ENCODE results near the gene SPNS3.

Gene SPNS3

DNA sequence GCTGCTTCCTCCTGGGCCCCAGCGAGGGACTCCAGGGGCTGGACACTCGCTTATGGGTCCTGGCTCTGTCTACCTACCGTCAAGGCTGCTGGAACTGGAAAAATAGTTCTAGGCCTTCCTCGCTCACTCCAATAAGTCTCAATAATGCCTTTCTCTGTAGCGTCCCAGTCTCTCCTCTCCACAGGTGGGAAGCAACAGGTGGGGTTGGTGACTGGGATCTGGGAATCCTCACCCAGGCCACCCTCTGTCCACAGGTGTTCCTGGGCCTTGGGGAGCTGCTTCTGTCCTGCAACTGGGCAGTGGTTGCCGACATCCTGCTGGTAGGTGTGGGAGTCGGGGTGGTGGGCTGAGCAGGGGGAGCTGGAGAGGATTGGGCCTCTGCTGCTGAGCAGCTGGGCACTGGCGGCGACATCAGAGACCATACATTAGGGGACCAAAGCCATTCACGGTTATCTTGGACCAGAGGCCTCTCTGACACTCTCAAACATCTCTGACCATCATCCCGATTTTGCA is 44.6 kb downstream of the SPNS3 start:
- no peak for DNase-seq (ENCODE audit: low spot score)
- TF ChIP-seq, protein P1, sequence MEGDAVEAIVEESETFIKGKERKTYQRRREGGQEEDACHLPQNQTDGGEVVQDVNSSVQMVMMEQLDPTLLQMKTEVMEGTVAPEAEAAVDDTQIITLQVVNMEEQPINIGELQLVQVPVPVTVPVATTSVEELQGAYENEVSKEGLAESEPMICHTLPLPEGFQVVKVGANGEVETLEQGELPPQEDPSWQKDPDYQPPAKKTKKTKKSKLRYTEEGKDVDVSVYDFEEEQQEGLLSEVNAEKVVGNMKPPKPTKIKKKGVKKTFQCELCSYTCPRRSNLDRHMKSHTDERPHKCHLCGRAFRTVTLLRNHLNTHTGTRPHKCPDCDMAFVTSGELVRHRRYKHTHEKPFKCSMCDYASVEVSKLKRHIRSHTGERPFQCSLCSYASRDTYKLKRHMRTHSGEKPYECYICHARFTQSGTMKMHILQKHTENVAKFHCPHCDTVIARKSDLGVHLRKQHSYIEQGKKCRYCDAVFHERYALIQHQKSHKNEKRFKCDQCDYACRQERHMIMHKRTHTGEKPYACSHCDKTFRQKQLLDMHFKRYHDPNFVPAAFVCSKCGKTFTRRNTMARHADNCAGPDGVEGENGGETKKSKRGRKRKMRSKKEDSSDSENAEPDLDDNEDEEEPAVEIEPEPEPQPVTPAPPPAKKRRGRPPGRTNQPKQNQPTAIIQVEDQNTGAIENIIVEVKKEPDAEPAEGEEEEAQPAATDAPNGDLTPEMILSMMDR (IDR thresholded peaks at IDR 0.05; ENCODE audit: extremely low read depth, missing control alignments), result no peak

DNA sequence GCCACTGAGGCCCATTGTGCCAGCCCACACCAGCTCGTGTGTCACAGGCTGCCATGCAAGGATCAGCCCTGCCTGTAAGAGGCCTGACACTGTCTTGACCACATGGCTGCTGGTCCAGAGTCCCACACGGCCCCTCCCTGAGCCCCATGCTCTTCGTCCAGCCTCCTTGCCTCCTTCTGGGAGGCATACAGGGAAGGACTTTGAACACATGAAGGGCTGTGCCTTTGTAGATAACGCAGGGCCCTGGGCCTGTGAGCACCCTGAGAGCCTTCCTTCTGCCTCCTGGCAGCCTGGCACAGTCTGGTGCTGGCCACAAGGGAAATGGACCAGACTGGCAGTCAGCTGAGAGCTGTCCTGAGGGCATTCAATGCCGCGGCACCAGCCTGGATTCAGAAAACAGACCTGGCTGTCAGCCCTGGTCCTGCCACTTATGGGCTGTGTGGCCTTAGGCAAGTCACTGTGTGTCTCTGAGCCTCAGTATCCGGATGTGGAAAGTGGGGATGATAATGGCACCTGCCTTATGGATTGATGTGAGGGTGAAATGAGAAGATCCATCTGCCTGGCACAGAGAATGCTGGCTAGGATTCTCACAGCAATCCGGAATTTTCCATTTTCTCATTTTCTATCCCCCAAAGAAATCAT is 45.7 kb downstream of the SPNS3 start:
- no peak for DNase-seq (ENCODE audit: low spot score)
- TF ChIP-seq, protein P1 (IDR thresholded peaks at IDR 0.05; ENCODE audit: extremely low read depth, missing control alignments), result no peak

DNA sequence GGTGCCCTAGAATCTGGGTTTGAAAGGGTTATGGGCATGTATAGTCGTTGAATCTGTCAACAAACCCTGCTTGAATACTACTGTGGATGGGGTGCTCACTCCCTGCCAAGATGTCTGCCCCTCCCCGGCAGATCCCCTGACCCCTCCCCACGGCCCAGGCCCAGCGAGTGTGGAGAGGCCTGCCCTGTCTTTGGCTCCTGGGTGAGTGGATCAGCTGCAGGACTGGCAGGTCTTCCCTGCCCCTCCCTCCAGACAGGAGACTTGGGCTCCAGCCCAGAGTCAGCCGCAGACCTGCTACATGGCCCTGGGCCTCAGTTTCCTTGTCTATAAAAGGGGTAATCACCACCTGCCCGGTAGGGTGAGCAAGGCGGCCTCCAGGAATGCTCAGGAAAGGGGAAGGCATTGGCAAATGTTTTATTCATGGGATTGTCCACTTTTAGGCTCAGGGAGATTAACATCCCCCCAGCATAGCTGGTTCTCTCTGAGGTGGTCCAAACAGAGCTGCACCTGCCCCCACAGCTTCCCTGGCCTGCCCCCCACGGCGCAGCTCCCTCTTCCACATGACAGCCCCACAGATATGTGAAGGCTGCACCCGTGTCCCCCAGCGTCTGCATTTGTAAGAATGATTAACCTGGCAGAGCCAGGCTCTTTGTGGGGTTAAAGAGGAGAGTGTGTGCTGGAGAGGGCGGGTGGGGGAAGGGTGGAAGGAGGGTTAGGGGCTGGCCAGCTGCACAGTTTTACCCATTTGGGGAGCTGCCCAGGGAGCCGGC is 46.4 kb downstream of the SPNS3 start:
- no peak for DNase-seq (ENCODE audit: low spot score)
- TF ChIP-seq, protein P1 (IDR thresholded peaks at IDR 0.05; ENCODE audit: extremely low read depth, missing control alignments), result no peak

DNA sequence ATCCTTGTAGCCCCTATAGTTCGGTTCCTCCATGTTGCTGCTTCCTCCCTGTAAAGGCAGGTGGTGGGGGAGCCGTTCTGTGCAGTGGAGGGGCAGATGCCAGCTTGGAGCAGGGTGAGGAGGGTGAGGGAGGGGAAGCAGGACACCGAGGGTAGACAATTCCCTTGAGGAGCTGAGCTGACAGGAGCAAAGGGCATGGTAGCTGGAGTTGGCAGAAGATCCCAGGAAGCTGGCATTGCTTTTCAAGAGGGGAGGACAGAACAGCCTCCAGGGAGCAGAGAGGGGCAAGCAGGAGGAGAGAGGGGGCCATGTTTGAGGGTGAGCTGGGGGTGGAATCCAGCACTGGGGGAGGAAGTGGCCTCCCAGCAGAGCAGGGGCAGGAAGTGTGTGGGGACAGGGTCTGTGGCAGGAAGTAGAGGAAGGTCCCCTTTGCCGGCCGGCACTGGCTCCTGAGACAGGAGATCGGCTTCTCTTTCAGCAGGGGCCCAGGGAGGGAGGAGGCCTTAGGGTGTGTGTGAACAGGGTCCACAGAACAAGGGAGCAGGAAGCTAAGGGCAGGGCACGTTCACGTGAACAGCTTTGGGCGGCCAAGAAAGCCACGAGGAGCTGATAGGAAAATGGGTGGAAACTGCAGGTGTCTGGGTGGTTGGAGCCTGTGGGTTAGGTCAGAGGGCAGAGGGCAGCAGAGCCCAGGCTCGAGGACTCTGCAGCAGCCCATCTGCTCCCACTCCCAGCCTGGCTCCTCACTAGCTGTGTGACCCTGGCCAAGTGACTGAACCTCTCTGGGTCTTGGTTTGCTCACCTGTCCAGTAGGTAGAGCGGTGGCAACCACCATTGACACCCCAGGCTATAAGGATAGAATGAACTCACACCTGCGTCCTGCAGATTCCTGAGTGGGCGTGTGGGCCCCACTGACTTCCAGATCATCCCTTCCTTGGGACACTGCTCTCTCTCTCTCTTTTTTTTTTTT is 47.5 kb downstream of the SPNS3 start:
- TF ChIP-seq, protein P1 (IDR thresholded peaks at IDR 0.05; ENCODE audit: extremely low read depth, missing control alignments), result no peak
- peak; percentile 68 for DNase-seq (ENCODE audit: low spot score)

DNA sequence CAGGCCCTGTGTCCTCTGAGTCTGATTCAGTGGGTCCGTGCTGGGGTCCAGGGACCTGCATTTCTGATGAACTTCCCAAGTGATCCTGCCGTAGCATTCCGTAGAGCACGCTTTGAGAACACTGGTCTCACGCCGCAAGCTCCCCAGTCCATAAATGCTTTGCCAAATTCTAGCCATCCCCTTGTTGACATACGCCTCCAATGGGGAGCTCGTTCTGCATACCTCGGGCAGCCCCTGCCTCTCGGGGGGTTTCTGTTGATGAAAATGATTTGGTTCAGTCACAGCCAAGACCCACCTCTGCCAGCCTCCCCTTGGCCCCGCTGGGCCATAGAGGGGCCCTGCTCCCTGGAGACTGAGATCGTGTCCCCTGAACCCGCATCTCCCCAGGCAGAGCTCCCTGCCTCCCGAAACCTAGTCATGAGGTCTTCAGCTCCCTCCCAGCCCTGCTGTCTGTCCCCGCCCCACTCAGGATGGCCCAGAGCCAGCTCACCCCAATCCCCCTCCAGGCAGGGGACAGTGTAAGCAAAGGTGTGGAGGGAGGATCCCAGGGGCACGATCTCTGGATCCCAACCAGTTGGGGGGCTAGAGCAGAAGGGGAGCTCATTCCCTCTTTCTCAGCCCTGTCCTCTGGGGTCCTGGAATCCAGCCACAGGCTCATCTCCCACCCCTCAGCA is 48.7 kb downstream of the SPNS3 start:
- TF ChIP-seq, protein P1 (IDR thresholded peaks at IDR 0.05; ENCODE audit: extremely low read depth, missing control alignments), result no peak
- no peak for DNase-seq (ENCODE audit: low spot score)

DNA sequence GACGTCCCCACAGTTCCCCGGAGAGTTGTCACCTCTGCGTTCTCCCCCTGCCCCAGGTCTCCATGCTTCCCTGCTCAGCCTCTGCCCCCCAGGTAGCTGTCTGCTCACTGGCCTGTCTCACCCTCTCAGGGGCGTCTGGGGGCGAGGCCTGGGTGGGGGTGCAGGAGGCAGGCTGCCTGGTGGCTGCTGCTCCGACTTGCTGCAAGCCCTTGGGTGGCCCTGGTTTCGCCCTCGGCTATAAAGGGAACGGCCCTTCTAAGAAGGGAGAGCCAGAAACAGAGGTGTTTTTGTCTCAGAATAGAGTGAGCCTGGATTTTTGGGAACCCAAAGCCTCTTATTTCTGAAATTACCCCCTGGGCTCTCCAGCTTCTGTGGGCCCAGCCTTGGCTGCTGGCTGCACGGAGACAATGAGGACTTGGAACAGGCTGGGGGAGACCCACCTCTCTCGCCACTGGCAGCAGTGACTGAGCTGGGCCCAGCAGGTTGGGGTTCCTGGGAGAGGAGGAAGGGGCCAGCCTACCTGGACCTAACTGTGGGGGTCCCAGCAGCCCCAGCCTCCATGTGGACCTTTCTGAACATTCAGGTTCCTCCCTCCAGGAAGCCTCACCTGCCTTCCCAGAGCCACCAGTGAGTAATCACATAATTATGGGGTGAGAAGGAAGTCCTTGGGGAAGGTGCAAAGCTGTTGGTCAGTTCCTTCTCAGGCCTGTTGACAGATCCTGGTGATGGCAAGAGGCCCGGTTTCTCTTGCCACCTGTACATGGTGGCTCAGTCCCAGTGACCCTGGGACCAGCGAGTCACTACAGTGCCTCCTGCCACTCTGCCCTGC is 49.5 kb downstream of the SPNS3 start:
- no peak for DNase-seq (ENCODE audit: low spot score)
- TF ChIP-seq, protein P1 (IDR thresholded peaks at IDR 0.05; ENCODE audit: extremely low read depth, missing control alignments), result no peak
